OCI-LY3 (cell line): ENCODE data around the gene LTBP4.

Experiments used
- CTCF ChIP-seq: fragments of 200-600, 300-600 bp; sonication (generic); IDR thresholded peaks from 2 replicates; pipeline ENCODE4 v1.5.1; 2014; ENCODE audit warnings: antibody characterized with exemption, low read length, low read depth
- EZH2phosphoT487 ChIP-seq: fragments of 200-600 bp; shearing (Covaris generic); IDR thresholded peaks from 2 replicates; pipeline ENCODE4 v1.6.1; 2018; ENCODE audit warnings: antibody characterized with exemption, mixed run types, low read depth

DNA sequence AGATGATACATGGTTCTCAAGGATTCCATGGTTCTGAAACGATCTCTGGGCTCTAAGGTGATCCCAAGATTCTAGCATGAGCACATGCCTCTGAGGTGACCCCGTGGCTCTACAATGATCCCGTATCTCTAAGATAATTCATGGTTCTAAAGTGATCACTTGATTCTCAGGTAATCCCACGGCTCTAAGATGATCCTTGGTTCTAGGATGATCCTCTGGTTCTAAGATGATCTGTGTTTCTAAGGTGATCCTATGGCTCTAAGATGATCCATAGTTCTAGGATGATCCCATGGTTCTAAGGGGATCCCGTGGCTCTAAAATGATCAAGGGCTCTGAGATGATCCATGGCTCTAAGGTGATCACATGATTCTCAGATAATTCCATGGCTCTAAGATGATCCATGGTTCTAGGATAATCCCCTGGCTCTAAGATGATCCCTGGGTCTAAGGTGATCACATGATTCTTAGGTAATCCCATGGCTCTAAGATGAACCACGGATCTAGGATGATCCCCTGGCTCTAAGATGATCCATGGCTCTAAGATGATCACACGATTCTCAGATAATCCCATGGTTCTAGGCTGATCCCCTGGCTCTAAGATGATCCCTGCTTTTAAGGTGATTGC is 67.9 kb downstream of the LTBP4 start:
- TF ChIP-seq EZH2phosphoT487 = no peak
- TF ChIP-seq CTCF = no peak
